ENCODE measurements around the gene RABGEF1.

RABGEF1 gene

GRCh38 chr7:66859339-66859738 is 118.8 kb downstream of the RABGEF1 start:
- DNase-seq (ENCODE audit: low read depth) = no peak

- no peak for DNase-seq (ENCODE audit: low read depth)
These were observed 119.5 kb downstream of the RABGEF1 start for GRCh38 chr7:66859794-66860645.

DNA sequence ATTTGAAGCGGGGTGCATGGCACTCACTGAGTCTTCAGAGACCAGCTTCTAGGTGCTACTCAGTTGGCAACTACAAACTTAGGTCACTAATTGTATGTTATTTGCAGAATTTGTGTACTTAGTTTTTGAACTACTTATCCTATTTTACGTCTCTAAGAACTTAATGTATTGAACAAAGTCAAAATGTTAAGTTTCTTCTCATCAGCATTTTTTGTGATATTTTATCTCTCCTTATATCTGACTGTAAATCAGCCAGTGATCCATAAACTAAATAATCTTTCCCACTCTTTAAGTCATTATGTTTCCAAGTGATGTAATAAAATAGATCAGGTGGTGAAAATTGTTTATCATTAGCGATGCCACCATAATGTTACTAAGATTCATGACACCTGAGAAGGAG is 120.2 kb downstream of the RABGEF1 start:
- DNase-seq (ENCODE audit: low read depth) = no peak
